ENCODE measurements around the gene NUTF2. TPM values are rescaled to one million over a fixed set of nuclear protein-coding genes. Genes with fewer than 3 reads are reported as not detected.

The NUTF2 gene
- total RNA-seq, result 10 to 100 TPM; 49.7 to 98.9 TPM
- 100 to 1,000 TPM; 104 to 164 TPM for polyA plus RNA-seq
- long read RNA-seq, donor 1, transcript NUTF2-204 (3 exons, 593 nt), result minor isoform, 9 of 228 reads
- long read RNA-seq, donor 1, transcript NUTF2-208 (1 exons, 2,608 nt), result major isoform, 125 of 228 reads
- long read RNA-seq, donor 1, transcript NUTF2-201 (5 exons, 2,321 nt), result minor isoform, 72 of 228 reads
- long read RNA-seq, donor 1, partial matches to known transcripts, result 13 of 228 reads
- long read RNA-seq, donor 1, other reads (novel, unspliced or antisense), result 0 of 228 reads
- long read RNA-seq, donor 2, transcript NUTF2-201 (5 exons, 2,321 nt), result minor isoform, 19 of 107 reads
- long read RNA-seq, donor 2, transcript NUTF2-204 (3 exons, 593 nt), result minor isoform, 9 of 107 reads
- long read RNA-seq, donor 2, transcript NUTF2-208 (1 exons, 2,608 nt), result major isoform, 75 of 107 reads
- long read RNA-seq, donor 2, partial matches to known transcripts, result 0 of 107 reads
- long read RNA-seq, donor 2, other reads (novel, unspliced or antisense), result 0 of 107 reads
- long read RNA-seq, donor 3, transcript NUTF2-208 (1 exons, 2,608 nt), result major isoform, 61 of 98 reads
- long read RNA-seq, donor 3, transcript NUTF2-201 (5 exons, 2,321 nt), result minor isoform, 31 of 98 reads
- long read RNA-seq, donor 3, partial matches to known transcripts, result 0 of 98 reads
- long read RNA-seq, donor 3, other reads (novel, unspliced or antisense), result 0 of 98 reads
- long read RNA-seq, donor 4, transcript NUTF2-204 (3 exons, 593 nt), result minor isoform, 7 of 178 reads
- long read RNA-seq, donor 4, transcript NUTF2-201 (5 exons, 2,321 nt), result minor isoform, 38 of 178 reads
- long read RNA-seq, donor 4, transcript NUTF2-208 (1 exons, 2,608 nt), result major isoform, 109 of 178 reads
- long read RNA-seq, donor 4, transcript NUTF2-206 (5 exons, 1,119 nt), result minor isoform, 6 of 178 reads
- long read RNA-seq, donor 4, partial matches to known transcripts, result 8 of 178 reads
- long read RNA-seq, donor 4, other reads (novel, unspliced or antisense), result 0 of 178 reads
- long read RNA-seq, donor 5, transcript NUTF2-204 (3 exons, 593 nt), result minor isoform, 28 of 336 reads
- long read RNA-seq, donor 5, transcript NUTF2-201 (5 exons, 2,321 nt), result minor isoform, 69 of 336 reads
- long read RNA-seq, donor 5, transcript NUTF2-208 (1 exons, 2,608 nt), result major isoform, 204 of 336 reads
- long read RNA-seq, donor 5, transcript NUTF2-206 (5 exons, 1,119 nt), result minor isoform, 9 of 336 reads
- long read RNA-seq, donor 5, partial matches to known transcripts, result 24 of 336 reads
- long read RNA-seq, donor 5, other reads (novel, unspliced or antisense), result 0 of 336 reads

DNA sequence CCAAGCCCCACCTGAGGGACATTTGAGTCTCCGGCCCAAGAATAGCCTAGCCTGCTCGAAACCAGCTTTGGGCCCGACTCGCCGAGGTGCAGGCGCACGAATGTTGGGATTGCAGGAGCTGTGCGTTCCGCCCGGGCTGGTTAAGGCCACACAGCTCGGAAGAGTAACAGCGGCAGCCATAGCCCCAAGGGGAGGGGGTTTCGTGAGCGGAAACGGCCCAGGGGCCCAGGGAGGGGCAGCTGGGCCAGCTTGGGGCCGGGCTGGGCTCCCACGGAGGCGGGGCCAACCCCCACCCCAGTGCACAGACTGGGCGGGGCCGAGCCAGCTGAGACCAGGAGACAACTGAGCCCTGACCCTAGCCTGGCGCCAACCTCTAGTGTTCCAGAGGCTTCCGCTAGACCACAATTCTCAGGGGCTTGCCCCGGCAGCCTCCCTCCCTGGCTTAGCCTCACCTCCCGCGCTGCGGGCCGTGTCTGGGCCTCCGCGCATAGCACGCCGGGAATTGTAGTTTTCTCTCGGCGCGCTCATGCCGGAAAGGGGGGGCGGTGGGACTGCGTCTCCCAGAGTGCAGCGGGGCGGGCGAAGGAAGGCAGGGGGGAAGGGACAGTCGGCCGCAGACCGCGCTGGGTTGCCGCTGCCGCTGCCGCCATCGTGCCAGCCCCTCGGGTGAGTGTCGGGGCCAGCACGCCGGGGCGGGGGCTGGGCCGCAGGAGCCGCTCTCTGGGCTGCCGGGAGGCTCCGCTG is at the start of gene NUTF2:
Gene NUTF2, plus strand, starts transcription at position 614 of the 744 bp plus-strand sequence. CDS start 18,198 bp downstream, outside the sequence.
- peak within 1 kb of the TSS; percentile 93 to 97 for H3K27ac ChIP-seq (ENCODE audit: low read depth in 1 of 2, low read length in 1 of 2)
- H3K4me3 ChIP-seq, result peak within 1 kb of the TSS; percentile 78
- ATAC-seq (ENCODE audit: insufficient read depth, low FRiP score), result peak; percentile 86
- H3K9ac ChIP-seq (ENCODE audit: insufficient read depth in 1 of 2, low read length in 2 of 2), result peak within 1 kb of the TSS; percentile 84 to 87
- no peaks in the 10 kb centered on the region for H3K9me3 ChIP-seq (ENCODE audit: control insufficient read depth in 4 of 4, insufficient read depth in 3 of 4, low read length in 3 of 4)
- peak; percentile 98 for DNase-seq
- peaks cover 20 to 45% (median 24%) of the 10 kb centered on the region in 5 donors for H3K4me1 ChIP-seq (ENCODE audit: control insufficient read depth in 5 of 5, insufficient read depth in 5 of 5, low read length in 5 of 5)
- H3K27me3 ChIP-seq (ENCODE audit: control insufficient read depth in 3 of 3, insufficient read depth in 3 of 3, low read length in 2 of 3), result no peaks in the 10 kb centered on the region
- TF ChIP-seq, protein P1, sequence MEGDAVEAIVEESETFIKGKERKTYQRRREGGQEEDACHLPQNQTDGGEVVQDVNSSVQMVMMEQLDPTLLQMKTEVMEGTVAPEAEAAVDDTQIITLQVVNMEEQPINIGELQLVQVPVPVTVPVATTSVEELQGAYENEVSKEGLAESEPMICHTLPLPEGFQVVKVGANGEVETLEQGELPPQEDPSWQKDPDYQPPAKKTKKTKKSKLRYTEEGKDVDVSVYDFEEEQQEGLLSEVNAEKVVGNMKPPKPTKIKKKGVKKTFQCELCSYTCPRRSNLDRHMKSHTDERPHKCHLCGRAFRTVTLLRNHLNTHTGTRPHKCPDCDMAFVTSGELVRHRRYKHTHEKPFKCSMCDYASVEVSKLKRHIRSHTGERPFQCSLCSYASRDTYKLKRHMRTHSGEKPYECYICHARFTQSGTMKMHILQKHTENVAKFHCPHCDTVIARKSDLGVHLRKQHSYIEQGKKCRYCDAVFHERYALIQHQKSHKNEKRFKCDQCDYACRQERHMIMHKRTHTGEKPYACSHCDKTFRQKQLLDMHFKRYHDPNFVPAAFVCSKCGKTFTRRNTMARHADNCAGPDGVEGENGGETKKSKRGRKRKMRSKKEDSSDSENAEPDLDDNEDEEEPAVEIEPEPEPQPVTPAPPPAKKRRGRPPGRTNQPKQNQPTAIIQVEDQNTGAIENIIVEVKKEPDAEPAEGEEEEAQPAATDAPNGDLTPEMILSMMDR (IDR thresholded peaks at IDR 0.05; ENCODE audit: control extremely low read depth, extremely low read depth), result no peak
- H3K36me3 ChIP-seq (ENCODE audit: control insufficient read depth in 4 of 4, insufficient read depth in 4 of 4, low read length in 4 of 4), result peaks cover 0 to 6% (median 2%) of the 10 kb centered on the region in 4 donors
- WGBS, 2 donors, result 0 to 1% methylated on average over 46 to 57 of the region's 57 CpGs

DNA sequence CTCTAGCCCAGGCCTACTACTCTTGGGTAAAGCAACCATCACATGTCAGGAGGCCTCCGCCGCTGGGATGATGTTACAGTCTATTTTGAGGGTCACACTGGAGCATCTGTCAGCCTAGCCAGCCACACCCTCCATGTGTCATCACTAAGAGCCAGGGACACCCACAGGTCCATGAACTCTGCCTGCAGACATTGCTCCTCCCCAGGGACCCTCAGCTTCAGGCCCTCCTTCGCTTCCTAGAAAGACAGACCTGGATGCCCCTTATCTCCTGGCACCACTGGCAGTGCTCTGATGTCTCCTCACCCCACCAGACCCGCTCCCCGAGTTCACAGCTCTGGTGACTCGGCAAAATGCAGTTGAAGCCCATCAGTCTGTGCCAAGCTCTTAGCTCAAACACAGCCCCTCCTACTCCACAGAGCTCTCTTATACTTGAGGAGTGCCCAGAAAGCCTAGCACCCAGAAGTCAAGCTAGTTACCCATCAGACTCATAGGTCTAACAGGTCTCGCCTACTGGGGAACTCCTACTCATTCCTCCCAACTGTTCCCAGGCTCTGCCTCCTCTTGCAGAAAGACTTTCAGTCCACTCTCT is 46.3 kb upstream of the NUTF2 start:
- WGBS, 2 donors, result 87 to 89% methylated on average over 7 of the region's 7 CpGs

More for the DNA sequence above, 46.3 kb upstream of the NUTF2 start:
- no peak for DNase-seq
- TF ChIP-seq, protein P1 (IDR thresholded peaks at IDR 0.05; ENCODE audit: control extremely low read depth, extremely low read depth), result no peak
- Histone ChIP-seq H3K9me3 (ENCODE audit: control insufficient read depth in 4 of 4, insufficient read depth in 3 of 4, low read length in 3 of 4) (no peaks in the 10 kb centered on the region), H3K4me3 (no peak overlapping the region), H3K4me1 (ENCODE audit: control insufficient read depth in 5 of 5, insufficient read depth in 5 of 5, low read length in 5 of 5) (peaks cover 4 to 10% (median 5%) of the 10 kb centered on the region in 5 donors), H3K9ac (ENCODE audit: insufficient read depth in 1 of 2, low read length in 2 of 2) (no peak overlapping the region), H3K27me3 (ENCODE audit: control insufficient read depth in 3 of 3, insufficient read depth in 3 of 3, low read length in 2 of 3) (no peaks in the 10 kb centered on the region), H3K36me3 (ENCODE audit: control insufficient read depth in 4 of 4, insufficient read depth in 4 of 4, low read length in 4 of 4) (peaks cover 0 to 13% (median 8%) of the 10 kb centered on the region in 4 donors), H3K27ac (ENCODE audit: low read depth in 1 of 2, low read length in 1 of 2) (no peak overlapping the region)
- ATAC-seq (ENCODE audit: insufficient read depth, low FRiP score), result no peak

All from lung (tissue), 16 donors.